H54 (cell line): ENCODE data around the gene XBP1.

ENCODE experiments used
- DNase-seq: peaks from one replicate; pipeline ENCODE4 v3.0.0; 2011; ENCODE audit warnings: low spot score, mixed read lengths; ENCODE audit not compliant: insufficient read length
- FAIRE-seq: peaks from 3 replicates; lab custom pipeline; 2011; peaks lifted over from hg19 to GRCh38; lab: Jason Lieb, UNC
- POLR2A ChIP-seq: IDR thresholded peaks from 2 replicates; pipeline ENCODE4 v1.6.1; 2011; ENCODE audit warnings: low read depth, mild to moderate bottlenecking, low read length

Gene XBP1

DNA sequence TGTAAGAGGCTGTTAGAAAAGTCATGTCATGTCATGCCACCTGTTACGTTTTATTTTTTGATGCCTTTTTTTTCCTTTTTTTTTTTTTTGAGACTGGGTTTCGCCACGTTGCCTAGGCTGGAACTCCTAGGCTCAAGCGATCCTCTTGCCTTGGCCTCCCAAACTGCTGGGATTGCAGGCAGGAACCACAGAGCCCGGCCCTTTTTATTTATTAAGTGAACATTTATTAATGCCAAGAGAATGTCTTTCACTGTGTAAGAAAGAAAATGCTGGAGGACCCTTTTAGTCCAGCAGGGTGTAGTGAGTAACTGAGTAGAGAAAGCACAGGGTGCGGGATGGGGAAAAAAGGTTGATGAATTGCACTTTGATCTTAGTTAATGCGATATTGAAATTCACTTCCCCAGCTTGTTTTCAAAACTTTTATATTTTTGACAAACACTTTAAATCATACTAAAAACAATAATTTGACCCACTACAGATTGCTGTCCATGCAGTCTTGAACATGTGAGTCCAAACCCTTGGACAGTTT lies 2.3 kb upstream of the XBP1 start:
- no peak for FAIRE-seq
- no peak for TF ChIP-seq POLR2A
- no peak for DNase-seq

DNA sequence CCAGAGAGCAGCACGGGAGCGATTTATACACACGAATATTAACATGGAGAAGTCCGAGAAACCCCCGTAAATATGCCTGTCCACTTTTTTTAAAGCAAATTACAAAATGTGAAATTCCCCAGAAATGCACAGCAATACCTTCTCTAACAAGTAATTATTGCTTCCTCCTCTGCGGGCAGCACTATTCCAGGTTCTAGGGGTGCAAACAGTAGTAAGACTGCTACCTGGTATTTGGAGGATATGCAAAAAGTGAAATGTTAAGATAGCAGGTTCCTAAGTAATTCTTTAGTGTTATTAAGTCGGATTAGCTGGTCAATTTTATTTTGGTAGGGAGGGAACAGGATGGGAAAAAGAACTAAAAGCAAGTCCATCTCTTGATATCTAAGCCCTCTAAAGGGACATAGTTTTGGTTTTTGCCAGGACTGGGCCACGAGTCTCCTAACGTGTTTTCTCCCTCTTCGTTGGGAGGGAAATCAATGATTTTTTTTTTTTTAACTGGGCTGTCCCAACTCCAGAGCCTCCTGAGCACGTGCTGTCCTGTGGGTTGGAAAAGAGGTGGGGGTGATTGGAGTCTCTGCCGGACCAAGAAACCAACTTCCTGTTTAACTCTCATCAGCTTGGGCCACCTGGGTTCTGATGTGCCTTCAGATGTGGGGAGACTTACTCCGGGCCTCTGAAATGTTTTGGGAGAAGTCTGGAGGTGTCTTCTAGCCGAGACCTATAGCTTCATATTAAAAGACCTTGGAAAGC lies 1.7 kb upstream of the XBP1 start:
- TF ChIP-seq POLR2A = no peak
- no peak for FAIRE-seq
- DNase-seq = no peak

DNA sequence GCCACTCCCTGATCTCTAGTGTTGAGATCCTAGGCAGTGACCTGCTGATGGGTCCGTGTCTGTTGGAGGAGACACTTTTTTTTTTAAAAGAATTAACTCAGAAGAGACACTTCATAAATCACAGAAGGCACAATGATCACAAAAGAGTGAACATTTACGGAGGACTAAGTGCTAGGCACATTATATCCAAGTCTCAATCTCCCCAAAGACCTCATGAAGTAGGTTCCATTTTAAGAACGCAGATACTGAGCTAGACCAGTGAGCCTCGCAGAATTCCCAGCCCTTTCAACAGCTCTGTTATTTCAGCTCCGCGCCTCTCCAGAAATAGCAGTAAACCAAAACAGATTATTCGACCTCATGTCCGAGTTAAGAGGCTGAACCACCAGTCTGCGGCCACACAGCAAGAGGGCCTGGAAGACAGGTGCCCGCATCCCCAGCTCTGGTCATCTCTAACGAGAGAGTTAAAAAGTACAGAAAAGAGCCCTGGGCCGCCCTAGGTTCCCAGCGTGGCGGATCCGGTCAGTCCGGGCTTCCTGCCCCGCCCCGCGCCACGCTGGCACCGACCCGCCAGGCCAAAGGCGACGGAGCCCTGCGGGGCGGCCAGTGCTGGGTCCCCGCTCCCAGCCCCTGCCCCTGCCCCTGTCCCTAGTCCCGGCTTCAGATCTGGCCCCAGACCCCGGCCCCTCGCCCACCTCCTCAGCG lies 612 bp downstream of the XBP1 start:
- DNase-seq = peak; percentile 46
- no peak for TF ChIP-seq POLR2A

DNA sequence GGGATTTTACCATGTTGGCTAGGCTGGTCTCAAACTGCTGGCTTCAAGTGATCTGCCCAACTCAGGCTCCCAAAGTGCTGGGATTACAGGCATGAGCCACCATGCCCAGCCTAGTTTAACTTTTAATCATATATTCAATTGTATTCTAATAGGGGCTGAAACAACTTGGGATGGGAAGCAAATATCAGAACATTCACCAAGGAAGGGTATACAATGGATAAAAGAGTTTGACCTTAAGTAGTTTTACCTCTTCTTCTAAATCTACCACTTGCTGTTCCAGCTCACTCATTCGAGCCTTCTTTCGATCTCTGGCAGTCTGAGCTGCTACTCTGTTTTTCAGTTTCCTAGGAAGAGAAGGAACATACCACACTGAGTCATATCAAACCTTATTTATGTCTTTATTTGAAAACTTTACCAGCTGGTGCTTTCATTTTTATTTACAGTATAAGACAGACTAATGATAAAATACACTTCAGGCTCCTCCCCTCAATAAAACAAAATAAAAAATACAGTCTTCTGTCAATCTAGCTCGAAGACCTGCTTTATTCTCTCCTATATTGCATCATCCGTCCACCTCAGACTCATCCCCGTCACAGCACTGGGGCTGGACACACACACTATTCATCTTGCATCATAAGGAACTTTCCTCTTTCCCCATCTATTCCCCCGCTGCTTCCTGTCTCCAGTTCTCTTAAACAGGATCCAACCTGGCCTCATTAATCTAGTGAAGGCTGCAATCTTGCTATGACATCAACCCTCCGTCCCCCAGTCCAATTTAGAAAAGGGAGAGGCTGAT lies 1.4 kb downstream of the XBP1 start:
- DNase-seq = peak; percentile 42
- no peak for FAIRE-seq
- TF ChIP-seq POLR2A = no peak

More for the DNA sequence above, 612 bp downstream of the XBP1 start:
- no peak for FAIRE-seq

DNA sequence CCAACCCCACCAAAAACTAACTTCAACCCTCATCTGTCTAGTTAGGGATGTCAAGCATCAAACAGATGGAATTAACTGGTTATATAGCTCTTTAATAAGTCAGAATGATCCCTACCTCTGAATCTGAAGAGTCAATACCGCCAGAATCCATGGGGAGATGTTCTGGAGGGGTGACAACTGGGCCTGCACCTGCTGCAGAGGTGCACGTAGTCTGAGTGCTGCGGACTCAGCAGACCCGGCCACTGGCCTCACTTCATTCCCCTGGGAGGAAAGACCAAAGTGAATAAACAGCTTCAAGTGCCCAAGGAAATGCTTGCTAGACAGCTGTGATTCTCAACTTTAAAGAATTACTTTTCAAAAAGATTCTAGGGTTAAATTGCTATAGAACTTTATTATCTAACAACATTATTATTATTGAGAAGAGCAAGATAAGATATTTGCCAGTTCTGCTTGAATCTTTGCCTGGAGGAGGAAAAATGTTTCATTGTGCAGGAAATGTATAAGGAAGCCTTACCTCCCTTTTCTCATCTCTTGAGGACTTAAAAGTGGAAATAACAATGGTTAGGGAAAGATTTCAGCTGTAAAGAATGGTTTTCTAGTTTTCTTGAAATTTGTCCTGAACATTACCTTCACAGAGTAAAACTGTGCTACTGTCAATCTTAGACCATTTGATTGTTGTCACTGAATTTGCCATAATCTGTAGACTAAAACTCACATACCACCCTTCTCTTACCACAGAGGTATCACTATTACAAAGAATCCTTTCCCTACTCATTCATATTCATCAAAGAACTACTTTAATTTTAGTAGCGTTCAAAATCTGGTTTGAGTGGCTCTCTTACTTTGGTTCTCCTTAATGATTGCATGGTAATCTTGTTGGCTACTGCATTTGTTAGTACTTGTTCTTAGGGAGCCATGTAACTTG lies 4.2 kb downstream of the XBP1 start:
- no peak for DNase-seq
- no peak for FAIRE-seq
- no peak for TF ChIP-seq POLR2A

DNA sequence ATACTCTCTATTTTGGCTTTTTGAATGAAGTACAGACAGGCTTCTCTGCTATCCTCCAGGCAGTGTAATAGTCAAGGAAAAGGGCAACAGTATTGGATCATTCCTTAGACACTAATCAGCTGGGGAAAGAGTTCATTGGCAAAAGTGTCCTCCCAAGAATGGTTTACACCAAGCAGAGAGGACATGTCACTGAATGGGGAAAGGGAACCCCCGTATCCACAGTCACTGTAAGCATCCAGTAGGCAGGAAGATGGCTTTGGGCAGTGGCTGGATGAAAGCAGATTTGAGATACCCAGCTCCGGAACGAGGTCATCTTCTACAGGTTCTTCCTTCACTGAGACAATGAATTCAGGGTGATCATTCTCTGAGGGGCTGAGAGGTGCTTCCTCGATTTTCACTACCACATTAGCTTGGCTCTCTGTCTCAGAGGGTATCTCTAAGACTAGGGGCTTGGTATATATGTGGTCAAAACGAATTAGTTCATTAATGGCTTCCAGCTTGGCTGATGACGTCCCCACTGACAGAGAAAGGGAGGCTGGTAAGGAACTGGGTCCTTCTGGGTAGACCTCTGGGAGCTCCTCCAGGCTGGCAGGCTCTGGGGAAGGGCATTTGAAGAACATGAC lies 5.2 kb downstream of the XBP1 start:
- FAIRE-seq (no peak), DNase-seq (no peak)
- no peak for TF ChIP-seq POLR2A

DNA sequence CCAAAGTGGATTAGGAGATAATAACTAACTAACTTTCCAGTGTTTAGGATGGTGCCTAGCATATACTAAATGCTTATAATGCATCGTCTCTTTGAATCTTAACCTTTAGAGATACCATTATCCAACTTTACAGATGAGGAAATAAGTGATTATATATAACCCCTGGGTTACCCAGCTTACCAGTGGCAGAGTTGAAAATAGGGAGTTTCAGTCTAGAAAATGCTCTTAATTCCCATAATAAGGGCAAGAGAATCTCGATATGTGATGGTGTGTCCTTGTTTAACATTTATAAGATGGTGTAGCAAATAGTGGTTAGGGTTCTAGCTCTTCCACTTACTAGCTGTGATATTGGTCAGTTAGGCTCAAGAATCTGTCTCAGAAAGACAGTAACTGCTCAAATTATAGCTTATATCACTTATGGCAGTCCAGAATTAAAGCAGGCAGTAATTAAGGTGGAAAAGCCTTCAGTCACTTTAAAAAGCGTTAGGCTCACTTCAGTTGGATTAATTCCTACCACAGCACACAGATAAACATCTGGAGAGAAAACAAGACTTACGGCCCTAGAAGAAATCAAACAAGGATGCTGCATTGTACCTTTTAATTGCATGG lies 6.3 kb downstream of the XBP1 start:
- no peak for FAIRE-seq

DNA sequence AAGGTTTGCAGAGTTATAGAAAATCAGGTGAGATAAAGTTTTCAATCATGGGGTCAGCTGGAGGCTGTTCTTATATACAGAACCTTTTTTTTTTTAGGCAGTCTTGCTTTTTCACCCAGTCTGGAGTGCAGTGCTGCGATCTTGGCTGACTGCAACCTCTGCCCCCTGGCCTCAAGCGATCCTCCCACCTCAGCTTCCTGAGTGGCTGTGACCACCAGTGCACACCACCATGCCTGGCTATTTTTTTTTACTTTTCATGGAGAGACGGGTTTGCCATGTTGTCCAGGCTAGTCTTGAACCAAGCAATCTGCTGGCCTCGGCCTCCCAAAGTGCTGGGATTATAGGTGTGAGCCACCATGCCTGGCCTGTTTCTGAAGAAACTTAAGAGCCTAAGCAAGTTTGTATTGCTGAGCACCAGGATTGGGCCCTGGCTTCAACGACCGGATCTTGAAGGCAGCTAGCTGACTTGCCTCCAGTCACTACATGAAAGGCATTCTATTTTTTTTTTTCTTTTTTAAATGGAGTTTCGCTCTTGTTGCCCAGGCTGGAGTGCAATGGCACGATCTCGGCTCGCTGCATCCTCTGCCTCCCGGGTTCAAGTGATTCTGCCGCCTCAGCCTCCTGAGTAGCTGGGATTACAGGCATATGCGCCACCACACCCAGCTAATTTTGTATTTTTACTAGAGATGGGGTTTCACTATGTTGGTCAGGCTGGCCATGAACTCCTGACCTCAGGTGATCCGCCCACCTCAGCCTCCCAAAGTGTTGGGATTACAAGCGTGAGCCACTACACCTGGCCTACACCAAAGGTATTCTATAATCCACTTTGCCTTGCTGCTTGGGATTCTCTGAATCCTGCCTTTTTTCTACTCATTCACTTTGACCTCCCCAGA lies 7.6 kb downstream of the XBP1 start:
- no peak for DNase-seq
- FAIRE-seq = no peak
- TF ChIP-seq POLR2A = no peak

More for the DNA sequence above, 6.3 kb downstream of the XBP1 start:
- no peak for TF ChIP-seq POLR2A
- DNase-seq = no peak

DNA sequence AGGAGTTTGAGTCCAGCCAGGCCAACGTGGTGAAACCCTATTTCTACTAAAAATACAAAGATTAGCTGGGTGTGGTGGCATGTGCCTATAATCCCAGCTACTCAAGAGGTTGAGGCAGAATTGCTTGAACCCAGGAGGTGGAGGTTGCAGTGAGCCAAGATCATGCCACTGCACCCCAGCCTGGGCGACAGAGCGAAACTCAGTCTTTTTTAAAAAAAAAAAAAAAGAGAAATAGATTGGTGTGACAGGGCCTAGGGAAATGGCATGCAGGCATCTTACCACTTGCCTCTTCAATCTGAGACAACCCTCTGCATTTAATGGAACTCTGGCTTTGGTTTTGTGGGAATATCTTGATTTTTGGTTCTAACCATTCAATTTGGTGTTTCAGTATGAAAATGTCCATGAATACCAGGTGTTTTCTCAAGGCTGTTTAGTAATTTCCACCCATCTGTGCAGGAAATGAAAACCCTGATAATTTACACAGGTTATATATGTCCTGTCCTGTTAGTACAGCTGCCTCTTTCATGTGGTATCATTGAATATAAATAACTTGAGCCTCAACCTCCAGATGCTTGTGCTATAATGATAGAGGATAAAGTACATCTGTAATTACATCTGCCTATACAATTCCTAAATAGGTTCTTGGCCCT lies 8.4 kb downstream of the XBP1 start:
- DNase-seq (no peak), FAIRE-seq (no peak)
- no peak for TF ChIP-seq POLR2A

DNA sequence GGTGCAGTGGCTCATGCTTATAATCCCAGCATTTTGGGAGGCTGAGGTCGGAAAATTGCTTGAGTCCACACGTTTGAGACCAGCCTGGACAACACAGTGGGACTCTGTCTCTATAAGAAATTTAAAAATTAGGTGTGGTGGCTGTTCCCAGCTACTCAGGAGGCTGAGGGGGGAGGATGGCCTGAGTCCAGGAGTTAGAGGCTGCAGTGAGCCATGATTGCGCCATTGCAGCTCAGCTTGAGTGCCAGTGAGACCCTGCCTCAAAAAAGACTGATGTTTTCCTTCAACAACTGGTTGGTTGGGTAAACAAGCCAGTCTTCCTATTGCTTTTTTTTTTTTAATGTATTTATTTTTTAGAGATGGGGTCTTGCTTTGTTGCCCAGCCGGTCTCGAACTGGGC lies 9.2 kb downstream of the XBP1 start:
- DNase-seq (no peak), FAIRE-seq (no peak)
- TF ChIP-seq POLR2A = no peak

DNA sequence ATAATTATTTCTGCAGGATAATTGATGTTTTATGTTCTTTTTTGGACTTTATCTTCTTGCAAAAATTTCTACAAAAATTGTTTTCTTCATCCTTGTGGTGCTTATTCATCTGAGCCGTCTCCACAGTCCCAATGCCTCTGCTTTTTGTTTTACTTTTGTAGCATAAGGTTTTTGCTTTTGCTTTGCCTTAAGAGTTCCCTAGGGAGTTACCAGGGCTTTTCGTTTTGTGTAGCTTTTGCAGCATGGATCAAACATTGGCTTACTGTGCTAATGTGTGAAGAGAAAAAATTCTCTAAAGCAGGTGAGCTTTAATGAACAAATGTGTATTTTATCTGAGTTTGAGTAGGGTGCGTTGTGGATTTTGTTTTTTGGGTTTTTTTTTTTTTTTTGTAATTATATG lies 11.8 kb downstream of the XBP1 start:
- no peak for FAIRE-seq
- no peak for DNase-seq
- TF ChIP-seq POLR2A = no peak
